ENCODE measurements around the gene UBE2H.
A peak's percentile ranks its signal among the peaks of the same experiment; 100 is the strongest.
"Not testable (repeated sequence)": the region's sequence is repeated elsewhere in the genome, so short reads cannot be mapped to it uniquely, and the experiment has no call there.

The UBE2H gene

GRCh38 chr7:129841465-129841864, 111.3 kb downstream of the UBE2H start:
- DNase-seq = no peak

GRCh38 chr7:129840757-129841156, 112.0 kb downstream of the UBE2H start:
- DNase-seq = no peak

- no peak for DNase-seq
Observed at GRCh38 chr7:129836983-129837382, 115.8 kb downstream of the UBE2H start.

- no peak for DNase-seq
Observed at GRCh38 chr7:129835569-129835968, 117.2 kb downstream of the UBE2H start.

GRCh38 chr7:129833353-129833752, 119.4 kb downstream of the UBE2H start:
- DNase-seq = not testable (repeated sequence)

GRCh38 chr7:129832701-129833227, 120.0 kb downstream of the UBE2H start:
- DNase-seq = no peak

GRCh38 chr7:129832282-129832681, 120.5 kb downstream of the UBE2H start:
- no peak for DNase-seq

GRCh38 chr7:129831424-129832058, 121.2 kb downstream of the UBE2H start:
- peak; percentile 5 for DNase-seq

- no peak for DNase-seq
Observed at GRCh38 chr7:129830949-129831348, 121.8 kb downstream of the UBE2H start.

GRCh38 chr7:129829737-129830631, 122.8 kb downstream of the UBE2H start:
- peak; percentile 98 for DNase-seq

- DNase-seq = peak; percentile 71
Observed at GRCh38 chr7:129828989-129829736, 123.6 kb downstream of the UBE2H start.

- no peak for DNase-seq
Observed at GRCh38 chr7:129828078-129828762, 124.5 kb downstream of the UBE2H start.

GRCh38 chr7:129827467-129827990, 125.2 kb downstream of the UBE2H start:
- DNase-seq = peak; percentile 16

GRCh38 chr7:129826895-129827294, 125.9 kb downstream of the UBE2H start:
- not testable (repeated sequence) for DNase-seq

- DNase-seq = peak; percentile 94
Observed at GRCh38 chr7:129825209-129825970, 127.4 kb downstream of the UBE2H start.

GRCh38 chr7:129824291-129825208, 128.2 kb downstream of the UBE2H start:
- DNase-seq = peak; percentile 98

GRCh38 chr7:129823143-129823542, 129.6 kb downstream of the UBE2H start:
- not testable (repeated sequence) for DNase-seq

- no peak for DNase-seq
Observed at GRCh38 chr7:129821476-129821875, 131.3 kb downstream of the UBE2H start.

- no peak for DNase-seq
Observed at GRCh38 chr7:129816742-129817141, 136.0 kb downstream of the UBE2H start.

- DNase-seq = peak; percentile 29
Observed at GRCh38 chr7:129807863-129808262, 144.9 kb downstream of the UBE2H start.
